Duodenal mucosa (tissue), 2 donors: ENCODE measurements around the gene MATCAP1.

Experiments
- H3K27ac ChIP-seq: one replicate; pipeline ENCODE4 v1.7.0; 2013; ENCODE audit warnings: low read depth, low read length
- H3K27me3 ChIP-seq, 2 donors: one replicate each; pipeline ENCODE4 v1.7.0; 2013; ENCODE audit warnings: low read length in 2 of 2, control low read depth in 1 of 2; ENCODE audit not compliant: insufficient read depth in 2 of 2, control insufficient read depth in 1 of 2
- H3K36me3 ChIP-seq, 2 donors: one replicate each; pipeline ENCODE4 v1.7.0; 2013; ENCODE audit warnings: low read length in 2 of 2, control low read depth in 1 of 2; ENCODE audit not compliant: insufficient read depth in 2 of 2, control insufficient read depth in 1 of 2
- H3K4me1 ChIP-seq, 2 donors: one replicate each; pipeline ENCODE4 v1.7.0; 2013; ENCODE audit warnings: low read length in 2 of 2, control low read depth in 1 of 2; ENCODE audit not compliant: insufficient read depth in 2 of 2, control insufficient read depth in 1 of 2
- H3K4me3 ChIP-seq, 2 donors: one replicate each; pipeline ENCODE4 v1.7.0; 2013; ENCODE audit warnings: low read length in 2 of 2, low read depth in 1 of 2
- H3K9ac ChIP-seq, 2 donors: one replicate each; pipeline ENCODE4 v1.7.0; 2013; ENCODE audit warnings: low read length in 2 of 2, low read depth in 1 of 2
- H3K9me3 ChIP-seq, 2 donors: one replicate each; pipeline ENCODE4 v1.7.0; 2013; ENCODE audit warnings: low read length in 2 of 2, control low read depth in 1 of 2; ENCODE audit not compliant: control insufficient read depth in 1 of 2

MATCAP1 gene

DNA sequence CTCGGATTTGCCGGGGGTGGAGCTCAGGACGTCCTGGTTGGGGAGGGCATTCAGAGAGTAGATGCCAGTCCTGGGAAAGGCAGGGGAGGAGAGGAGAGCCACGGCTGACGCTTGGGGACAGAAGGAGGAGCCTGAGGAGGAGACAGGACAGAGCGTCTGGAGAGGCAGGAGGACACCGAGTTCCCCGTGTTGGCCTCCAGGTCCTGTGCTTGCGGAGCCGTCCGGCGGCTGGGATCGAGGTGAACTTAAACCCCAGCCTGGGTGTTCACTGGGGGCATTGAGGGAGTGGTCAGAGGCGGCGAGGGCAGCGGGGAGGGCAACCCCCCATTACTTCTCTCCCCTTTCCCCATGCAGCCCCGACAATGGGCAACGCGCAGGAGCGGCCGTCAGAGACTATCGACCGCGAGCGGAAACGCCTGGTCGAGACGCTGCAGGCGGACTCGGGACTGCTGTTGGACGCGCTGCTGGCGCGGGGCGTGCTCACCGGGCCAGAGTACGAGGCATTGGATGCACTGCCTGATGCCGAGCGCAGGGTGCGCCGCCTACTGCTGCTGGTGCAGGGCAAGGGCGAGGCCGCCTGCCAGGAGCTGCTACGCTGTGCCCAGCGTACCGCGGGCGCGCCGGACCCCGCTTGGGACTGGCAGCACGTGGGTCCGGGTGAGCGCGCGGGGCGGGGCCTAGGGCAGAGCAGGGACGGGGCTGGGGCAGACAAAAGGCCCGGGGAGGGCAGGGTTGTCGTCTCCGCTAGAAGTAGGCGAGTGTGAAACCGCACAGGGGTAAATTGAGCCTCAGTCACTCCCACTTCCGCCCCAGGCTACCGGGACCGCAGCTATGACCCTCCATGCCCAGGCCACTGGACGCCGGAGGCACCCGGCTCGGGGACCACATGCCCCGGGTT is 9.7 kb downstream of the MATCAP1 start:
- peak overlapping the region; percentile 63 to 76 for H3K4me3 ChIP-seq
- H3K27me3 ChIP-seq: peaks cover under 1 to 8% of the 10 kb centered on the region in 2 donors
- H3K9ac ChIP-seq: peak overlapping the region; percentile 57 to 79
- peaks cover 39% of the 10 kb centered on the region in 2 donors for H3K4me1 ChIP-seq
- H3K9me3 ChIP-seq: no peaks in the 10 kb centered on the region
- H3K36me3 ChIP-seq: no peaks in the 10 kb centered on the region
- peak overlapping the region; percentile 71 for H3K27ac ChIP-seq

DNA sequence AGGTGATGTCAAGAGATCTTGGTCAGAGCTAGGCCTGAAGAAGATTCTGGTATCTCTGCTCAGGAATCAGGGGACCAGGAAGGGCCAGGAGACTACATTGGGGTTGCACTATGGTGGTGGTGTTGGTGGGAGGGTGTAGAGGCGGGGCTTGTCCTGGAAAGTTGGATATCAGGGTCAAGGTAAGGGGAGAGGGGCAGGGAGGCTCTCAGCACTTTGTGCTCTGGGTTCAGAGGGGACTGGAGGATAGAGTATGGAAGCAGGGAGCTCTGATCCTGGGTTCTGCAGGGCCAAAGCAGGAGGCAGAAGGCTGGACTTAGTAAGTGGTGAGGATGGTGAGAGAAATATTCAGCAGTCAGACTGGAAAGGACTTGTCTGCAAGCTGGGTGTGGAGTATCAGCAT is 10.4 kb downstream of the MATCAP1 start:
- H3K36me3 ChIP-seq: no peaks in the 10 kb centered on the region
- no peaks in the 10 kb centered on the region for H3K9me3 ChIP-seq
- H3K4me3 ChIP-seq: peak overlapping the region; percentile 63 to 76
- H3K27me3 ChIP-seq: peaks cover 5 to 10% of the 10 kb centered on the region in 2 donors
- peak overlapping the region; percentile 71 for H3K27ac ChIP-seq
- peak overlapping the region; percentile 52 to 79 for H3K9ac ChIP-seq
- H3K4me1 ChIP-seq: peaks cover 33 to 35% of the 10 kb centered on the region in 2 donors

DNA sequence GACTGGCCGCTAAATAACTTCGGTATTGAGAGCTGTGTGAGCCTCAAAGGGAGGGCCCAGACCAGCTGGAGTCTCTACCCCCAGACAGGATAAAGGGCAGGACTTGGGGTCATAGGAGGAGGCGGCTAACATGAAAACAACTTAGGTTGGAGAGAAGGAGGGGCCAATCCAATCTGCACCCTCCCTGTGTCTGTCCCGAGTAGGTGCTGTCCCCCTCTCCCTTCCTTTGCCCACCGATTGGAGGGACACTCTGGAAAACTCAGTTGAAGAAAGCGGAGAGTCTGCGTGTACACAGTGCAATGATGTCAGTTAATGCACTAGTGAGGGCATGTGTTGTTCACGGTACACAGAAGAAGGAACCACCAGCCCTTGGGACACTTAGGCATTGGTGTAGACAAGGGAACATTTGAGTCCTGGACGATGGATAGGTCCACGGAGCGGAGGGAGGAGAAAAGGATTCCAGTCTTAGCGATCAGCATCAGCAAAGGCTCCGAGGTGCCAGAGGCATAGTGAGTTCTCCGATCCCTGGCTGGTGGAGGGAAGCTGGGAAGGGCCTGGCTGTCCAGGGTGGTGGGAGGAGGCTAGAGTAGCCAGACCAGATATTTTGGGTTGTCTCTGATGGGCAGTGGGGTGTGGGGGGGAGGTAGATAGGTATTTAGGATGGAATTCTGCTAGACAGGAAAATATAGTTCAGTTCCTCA is 12.7 kb downstream of the MATCAP1 start:
- H3K27ac ChIP-seq: peak overlapping the region; percentile 42
- no peaks in the 10 kb centered on the region for H3K9me3 ChIP-seq
- H3K4me3 ChIP-seq: peak overlapping the region; percentile 13 to 51
- no peaks in the 10 kb centered on the region for H3K36me3 ChIP-seq
- peaks cover 8 to 21% of the 10 kb centered on the region in 2 donors for H3K27me3 ChIP-seq
- no peak overlapping the region for H3K9ac ChIP-seq
- H3K4me1 ChIP-seq: peaks cover 25 to 30% of the 10 kb centered on the region in 2 donors

DNA sequence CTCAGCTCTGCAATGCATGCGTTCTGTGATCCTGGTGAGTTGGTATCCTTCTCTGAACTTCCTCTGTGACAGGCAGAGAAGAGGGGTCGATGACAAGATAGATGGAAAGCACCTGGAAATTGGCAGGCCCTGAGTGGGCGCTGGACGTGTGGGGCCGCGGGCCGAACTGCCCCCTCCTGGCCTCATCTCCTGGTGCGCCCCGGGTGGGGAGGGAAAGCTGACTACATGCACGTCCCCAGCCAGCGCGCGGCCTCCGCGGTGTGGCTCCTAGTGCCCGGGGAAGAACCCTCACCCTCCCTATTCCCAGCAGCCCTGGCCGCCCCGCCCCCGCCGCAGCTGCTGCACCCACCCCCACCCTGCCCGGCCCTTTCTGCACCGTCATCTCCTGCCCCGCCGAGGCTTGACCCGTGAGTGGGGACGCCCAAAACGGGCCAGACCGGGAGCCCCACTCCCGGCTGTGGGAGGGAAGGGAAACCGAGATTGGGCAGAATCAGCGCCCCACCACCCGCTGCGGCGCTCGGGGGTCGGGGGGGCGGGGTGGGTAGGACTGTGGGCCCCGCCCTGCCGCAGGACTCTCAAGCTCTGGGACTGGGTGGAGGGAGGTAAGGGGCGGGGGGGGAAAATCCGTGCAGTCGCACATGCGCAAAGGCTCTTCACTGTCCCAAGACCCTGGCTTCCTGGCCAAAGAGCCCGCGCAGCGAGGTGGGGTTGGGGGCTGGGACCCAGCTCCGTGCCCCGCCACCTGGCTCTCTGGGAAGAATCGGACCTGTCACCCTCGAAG is 13.4 kb downstream of the MATCAP1 start, which contains the start of gene NOL3:
Gene NOL3 (plus strand): TSS at position 371 of the 781 bp plus-strand sequence.
- Histone ChIP-seq H3K9me3 (no peaks in the 10 kb centered on the region), H3K27ac (peak within 1 kb of the TSS; percentile 42), H3K36me3 (no peaks in the 10 kb centered on the region), H3K4me1 (peaks cover 25 to 34% of the 10 kb centered on the region in 2 donors), H3K27me3 (peaks cover 14 to 23% of the 10 kb centered on the region in 2 donors), H3K9ac (peak within 1 kb of the TSS; percentile 42 to 70), H3K4me3 (peak within 1 kb of the TSS; percentile 65 to 71)

DNA sequence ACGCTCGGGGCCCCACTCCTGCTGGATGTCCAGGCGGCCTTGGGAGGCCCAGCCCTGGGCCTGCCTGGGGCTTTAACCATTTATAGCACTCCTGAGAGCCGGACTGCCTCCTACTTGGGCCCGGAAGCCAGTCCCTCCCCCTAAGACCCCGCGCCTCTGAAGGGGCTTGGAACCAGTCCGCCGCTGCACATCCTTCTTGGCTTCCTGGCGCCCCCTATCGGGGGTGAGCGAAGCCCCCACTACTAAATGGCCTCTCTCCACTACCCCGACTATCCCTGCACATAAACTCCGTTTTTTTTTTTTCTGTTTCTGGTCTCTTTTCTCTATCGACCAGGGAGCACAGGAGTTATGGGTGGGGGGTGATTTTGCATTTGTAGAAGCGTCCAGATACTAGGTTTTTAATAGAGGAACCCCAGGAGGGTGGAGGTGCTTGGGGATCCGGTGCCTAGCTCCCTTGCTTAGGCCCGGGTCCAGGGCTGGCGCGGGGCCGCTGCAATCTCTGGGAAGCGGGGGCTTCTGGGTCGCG is 14.1 kb downstream of the MATCAP1 start:
- Histone ChIP-seq H3K9ac (peak overlapping the region; percentile 42 to 70), H3K27me3 (peaks cover 20 to 28% of the 10 kb centered on the region in 2 donors), H3K4me1 (peaks cover 24 to 38% of the 10 kb centered on the region in 2 donors), H3K27ac (no peak overlapping the region), H3K9me3 (no peaks in the 10 kb centered on the region), H3K4me3 (peak overlapping the region; percentile 65 to 71), H3K36me3 (no peaks in the 10 kb centered on the region)

DNA sequence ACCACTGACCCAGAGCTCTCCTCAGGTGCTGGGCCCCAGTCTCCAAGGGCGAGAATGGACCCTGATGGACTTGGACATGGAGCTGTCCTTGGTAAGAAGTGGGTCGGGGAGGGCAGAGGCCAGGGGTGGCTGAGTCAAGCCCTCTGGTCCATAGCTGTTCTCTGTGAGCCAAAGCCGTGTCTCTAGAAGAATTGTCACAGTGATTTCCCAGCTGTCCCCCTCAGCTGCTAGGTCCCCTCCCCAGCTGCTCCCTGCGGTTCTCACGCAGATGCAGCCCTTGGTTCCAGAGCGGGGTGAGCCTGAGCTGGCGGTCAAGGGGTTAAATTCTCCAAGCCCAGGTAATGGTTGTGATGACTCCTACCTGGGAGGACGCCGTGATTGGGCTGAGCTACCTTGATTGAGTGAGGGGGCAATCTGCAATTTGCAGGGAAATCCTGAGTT is 14.7 kb downstream of the MATCAP1 start:
- no peaks in the 10 kb centered on the region for H3K36me3 ChIP-seq
- peaks cover 23 to 36% of the 10 kb centered on the region in 2 donors for H3K4me1 ChIP-seq
- H3K9me3 ChIP-seq: no peaks in the 10 kb centered on the region
- H3K4me3 ChIP-seq: no peak overlapping the region
- peaks cover 21 to 31% of the 10 kb centered on the region in 2 donors for H3K27me3 ChIP-seq
- H3K9ac ChIP-seq: peak overlapping the region in 1 of 2 donors; percentile 42
- H3K27ac ChIP-seq: no peak overlapping the region

DNA sequence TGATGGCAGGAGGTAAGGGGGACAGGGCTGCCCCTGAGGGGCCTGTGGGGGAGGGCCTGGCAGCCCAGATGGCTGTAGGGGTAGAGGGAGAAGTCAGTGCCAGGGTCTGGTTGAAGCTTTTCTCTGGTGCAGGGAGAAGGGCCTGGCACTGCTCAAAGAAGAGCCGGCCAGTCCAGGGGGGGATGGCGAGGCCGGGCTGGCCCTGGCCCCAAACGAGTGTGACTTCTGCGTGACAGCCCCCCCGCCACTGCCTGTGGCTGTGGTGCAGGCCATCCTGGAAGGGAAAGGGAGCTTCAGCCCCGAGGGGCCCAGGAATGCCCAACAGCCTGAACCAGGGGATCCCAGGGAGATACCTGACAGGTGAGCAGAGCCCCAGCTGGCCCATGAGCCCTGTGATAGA is 16.2 kb downstream of the MATCAP1 start:
- Histone ChIP-seq H3K9ac (no peak overlapping the region), H3K4me1 (peaks cover 30 to 40% of the 10 kb centered on the region in 2 donors), H3K27ac (no peak overlapping the region), H3K9me3 (no peaks in the 10 kb centered on the region), H3K27me3 (peaks cover 33 to 43% of the 10 kb centered on the region in 2 donors), H3K36me3 (no peaks in the 10 kb centered on the region), H3K4me3 (no peak overlapping the region)

DNA sequence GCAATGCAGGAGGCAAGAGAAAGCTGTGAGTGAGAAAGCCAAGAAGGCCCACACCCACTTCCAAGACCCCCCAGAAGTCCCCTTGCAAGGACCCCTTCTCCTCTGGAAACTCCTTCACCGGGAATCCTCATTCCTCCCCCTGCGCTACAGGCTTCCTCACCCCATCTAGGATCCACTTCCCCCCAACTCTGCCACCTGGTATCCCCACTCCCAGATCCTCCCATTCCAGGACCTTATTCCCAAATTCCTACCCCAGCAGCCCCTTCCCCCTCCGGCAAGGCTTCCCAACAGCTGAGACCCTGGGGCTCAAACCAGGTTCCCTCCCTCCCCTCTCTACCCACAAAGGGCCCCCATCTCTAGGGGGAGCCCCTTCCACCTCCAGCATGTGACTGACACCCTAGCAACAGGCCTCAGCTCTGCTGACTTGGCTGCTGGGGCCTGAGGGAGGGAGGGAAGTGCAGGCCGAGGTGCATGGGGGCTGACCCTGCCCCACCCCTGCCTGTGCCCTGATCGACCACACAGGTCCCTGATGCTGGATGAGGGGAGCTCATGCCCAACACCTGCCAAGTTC is 17.1 kb downstream of the MATCAP1 start:
- Histone ChIP-seq H3K27ac (no peak overlapping the region), H3K9me3 (no peaks in the 10 kb centered on the region), H3K4me3 (no peak overlapping the region), H3K27me3 (peaks cover 36 to 52% of the 10 kb centered on the region in 2 donors), H3K4me1 (peaks cover 36 to 45% of the 10 kb centered on the region in 2 donors), H3K36me3 (no peaks in the 10 kb centered on the region), H3K9ac (no peak overlapping the region)

DNA sequence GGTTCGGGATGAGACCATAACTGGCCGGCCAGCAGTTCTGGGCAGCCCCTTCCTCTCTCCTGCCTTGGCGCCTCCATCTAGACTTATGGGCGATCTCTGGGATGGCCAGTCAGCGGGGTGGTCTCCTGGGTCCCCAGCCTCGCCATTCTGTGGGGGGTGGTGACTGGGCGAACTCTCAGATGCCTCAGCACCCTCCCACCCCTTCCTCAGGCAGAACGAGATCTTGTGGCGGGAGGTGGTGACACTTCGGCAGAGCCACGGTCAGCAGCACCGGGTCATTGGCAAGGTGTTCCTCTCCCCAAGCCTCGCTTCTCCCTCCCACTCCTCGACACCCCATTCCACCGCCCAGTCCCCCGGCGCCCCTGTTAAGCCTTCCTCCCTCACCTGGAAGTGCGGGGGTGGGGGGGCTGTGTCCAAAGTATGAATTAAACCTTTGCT is 17.6 kb downstream of the MATCAP1 start:
- Histone ChIP-seq H3K9me3 (no peaks in the 10 kb centered on the region), H3K9ac (no peak overlapping the region), H3K36me3 (no peaks in the 10 kb centered on the region), H3K27ac (no peak overlapping the region), H3K4me1 (peaks cover 41 to 51% of the 10 kb centered on the region in 2 donors), H3K4me3 (no peak overlapping the region), H3K27me3 (peaks cover 40 to 55% of the 10 kb centered on the region in 2 donors)
